GM18861 (cell line): Measurements from ENCODE around the gene IRX3.
"Not testable (repeated sequence)": the region's sequence is repeated elsewhere in the genome, so short reads cannot be mapped to it uniquely, and the experiment has no call there.

ENCODE experiments used
- ATAC-seq: cut with Tn5 transposase; IDR thresholded peaks from one replicate; pipeline ENCODE4 v1.9.1; 2021; ENCODE audit not compliant: unreplicated experiment

The IRX3 gene

DNA sequence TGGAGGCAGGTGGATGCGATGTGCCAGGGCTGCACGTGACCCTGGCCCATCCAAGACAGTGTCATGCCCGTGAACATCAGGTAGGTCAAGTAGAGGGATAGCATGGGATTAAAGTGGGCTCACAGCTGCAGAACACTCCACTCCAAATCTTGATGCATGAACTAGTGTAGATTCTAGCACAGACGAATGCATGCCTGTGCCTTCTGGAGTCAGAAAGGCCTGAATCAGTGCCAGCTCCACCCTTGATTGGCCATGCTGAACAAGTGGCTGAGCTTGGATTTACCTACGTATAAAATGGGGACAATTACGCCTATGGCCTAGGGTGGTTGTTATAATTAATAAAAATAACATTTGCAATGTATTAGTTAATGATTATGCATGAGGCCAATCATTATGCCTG is 10.6 kb downstream of the IRX3 start:
- no peak for ATAC-seq

DNA sequence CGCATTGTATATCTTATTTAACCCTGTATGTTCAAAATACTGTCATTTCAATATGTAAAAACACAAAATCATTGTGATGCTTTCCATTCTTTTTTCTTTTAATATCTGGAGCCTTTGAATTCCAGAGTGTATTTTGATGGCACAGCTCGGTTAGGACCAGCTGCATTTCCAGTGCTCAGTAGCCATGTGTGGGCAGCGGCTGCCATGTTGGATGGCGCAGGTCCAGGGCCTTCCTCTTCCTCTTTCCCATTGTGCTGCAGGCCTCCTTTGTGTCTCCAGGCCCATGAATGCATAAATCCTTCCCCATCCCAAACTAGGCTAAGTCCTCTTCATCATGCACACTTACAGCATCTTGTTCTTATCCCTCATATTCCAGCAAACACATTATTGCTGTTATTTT is 13.0 kb downstream of the IRX3 start:
- no peak for ATAC-seq

DNA sequence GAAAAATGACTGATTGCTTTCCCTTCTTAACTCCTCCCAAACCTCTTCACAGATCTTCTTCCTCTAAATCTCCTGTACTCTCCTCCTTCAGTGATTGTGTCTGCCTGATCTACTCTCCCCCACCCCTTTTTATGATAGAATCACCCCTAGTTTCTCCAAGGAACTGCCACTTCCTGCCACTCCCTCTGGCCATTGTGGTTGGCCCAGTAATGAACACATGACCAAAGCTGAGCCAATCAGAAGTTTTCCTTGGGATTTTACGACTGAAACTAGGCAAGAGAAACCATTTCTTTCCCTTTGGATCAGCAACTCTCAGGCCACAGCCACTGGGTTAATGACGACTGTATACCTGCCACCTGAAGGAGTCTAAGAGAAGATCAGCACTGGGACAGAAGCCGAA is 15.9 kb downstream of the IRX3 start:
- ATAC-seq: no peak

DNA sequence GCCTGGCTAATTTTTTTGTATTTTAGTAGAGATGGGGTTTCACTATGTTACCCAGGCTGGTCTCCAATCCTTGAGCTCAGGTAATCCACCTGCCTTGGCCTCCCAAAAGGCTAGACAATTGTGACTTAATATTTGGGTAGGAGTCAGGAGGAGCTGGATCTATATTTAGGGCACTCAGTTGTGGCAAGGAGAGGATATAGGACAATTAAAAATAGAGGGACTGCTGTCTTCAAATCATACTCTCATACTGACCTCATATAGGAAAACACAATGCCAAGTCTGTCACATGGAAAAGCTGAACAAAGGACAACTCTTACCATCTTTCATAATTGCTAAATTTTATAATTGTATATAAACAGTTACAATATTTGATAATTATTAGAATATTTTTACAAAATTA is 17.1 kb downstream of the IRX3 start:
- ATAC-seq: no peak

DNA sequence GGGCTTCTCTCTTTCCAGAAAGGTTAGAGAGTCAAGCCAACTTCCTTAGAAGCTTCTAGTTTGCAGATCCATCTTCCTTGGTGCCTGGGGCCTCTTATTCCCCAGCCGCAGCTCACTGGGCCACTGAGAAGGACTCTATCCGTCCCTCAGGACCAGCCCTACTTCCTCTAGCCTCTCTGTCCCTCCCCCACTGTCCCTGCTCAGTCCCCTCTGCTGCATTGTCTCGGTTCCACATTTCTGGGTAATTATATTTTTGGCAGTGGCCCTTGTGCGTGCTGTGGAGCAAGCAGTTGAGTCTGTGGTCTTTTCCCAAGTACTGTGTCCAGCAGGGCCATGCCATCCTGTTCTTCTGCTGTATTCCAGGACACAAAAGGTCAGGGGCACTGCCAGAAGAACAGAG is 17.8 kb downstream of the IRX3 start:
- ATAC-seq: no peak

DNA sequence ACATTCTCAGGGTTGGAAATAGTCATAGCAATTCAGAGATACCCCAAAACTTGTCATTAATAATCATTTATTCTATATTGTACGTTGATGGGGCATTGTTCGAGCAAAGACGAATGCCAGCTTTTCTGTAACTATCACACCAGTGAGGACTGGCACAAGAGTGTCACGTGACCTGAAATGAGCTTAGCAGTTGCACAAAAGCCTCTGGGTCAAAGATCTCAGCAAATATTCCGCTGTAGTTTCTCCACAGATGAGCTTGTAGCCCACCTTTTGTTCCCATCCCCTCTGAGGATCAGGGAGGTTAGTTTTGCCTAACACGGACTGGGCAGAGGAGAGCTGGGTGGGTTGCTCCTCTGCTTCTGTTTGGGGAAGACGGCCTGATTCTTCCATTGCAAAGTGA is 18.2 kb downstream of the IRX3 start:
- ATAC-seq: no peak

DNA sequence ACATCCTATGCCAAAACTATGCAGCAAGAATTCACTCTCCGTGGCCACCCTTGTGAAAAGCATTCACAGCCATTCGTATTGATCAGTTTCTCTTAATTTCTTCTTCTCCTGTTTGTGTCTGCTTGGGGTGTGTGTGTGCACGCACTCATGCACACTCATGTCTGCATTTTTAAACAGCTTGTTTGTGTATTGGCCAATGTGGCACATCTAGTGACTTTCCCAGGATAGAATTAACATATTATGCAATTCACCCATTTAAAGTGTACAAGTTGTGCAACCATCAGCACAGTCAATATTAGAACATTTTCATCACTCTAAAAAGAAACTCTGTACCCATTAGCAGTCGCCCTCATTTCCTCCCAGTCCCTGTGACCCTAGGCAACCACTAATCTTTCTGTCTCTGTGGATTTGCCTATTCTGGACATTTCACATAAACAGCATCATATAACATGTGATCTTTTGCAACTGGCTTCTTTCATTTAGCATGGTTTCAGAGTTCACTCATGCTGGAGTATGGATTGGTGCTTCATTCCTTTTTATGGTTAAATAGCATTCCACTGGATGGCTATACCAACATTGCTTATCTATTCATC is 20.1 kb downstream of the IRX3 start:
- ATAC-seq: no peak

DNA sequence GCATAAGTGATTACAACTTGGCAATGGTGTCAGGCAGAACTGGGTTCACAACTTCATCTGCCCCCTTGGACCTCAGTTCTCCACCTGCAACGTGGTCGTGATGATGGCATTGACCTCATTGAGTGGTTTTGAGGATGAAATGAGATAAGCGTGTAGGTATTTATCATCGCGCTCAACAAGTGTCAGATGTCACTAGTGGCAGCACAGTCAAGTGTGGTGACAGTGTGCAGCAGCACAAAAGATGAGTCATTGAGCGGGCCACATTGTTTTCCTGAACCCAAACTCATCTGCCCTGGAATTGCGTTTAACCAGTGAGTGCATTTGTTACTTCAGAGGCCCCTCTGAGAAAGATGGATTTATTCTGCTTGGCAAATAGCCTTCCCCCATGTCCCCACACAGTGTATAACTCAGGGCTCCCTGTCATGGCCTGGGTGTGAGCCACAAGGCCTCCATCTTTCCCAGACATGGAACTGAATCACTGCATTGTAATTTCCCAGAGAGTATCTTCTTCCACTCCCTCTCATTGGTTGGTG is 20.9 kb downstream of the IRX3 start:
- no peak for ATAC-seq

DNA sequence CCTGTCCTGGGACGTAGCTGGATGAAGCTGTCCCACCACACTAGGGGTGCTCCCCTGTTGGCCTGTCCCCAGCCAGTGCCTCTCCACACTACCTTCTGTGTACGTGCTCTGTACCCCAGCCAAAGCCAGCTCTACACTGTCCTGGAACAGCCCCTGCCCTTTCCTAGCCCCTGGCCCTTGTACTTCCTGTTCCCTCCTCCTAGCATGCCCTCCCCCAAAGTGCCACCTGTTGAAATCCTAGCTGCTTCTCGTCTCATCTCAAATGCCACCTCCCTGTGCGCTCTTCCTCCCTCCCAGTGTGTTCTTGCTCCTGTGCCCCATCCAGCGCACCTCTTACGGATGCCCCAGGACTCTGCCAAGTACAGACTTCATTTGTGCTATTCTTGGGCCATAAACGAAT is 33.5 kb downstream of the IRX3 start:
- no peak for ATAC-seq

DNA sequence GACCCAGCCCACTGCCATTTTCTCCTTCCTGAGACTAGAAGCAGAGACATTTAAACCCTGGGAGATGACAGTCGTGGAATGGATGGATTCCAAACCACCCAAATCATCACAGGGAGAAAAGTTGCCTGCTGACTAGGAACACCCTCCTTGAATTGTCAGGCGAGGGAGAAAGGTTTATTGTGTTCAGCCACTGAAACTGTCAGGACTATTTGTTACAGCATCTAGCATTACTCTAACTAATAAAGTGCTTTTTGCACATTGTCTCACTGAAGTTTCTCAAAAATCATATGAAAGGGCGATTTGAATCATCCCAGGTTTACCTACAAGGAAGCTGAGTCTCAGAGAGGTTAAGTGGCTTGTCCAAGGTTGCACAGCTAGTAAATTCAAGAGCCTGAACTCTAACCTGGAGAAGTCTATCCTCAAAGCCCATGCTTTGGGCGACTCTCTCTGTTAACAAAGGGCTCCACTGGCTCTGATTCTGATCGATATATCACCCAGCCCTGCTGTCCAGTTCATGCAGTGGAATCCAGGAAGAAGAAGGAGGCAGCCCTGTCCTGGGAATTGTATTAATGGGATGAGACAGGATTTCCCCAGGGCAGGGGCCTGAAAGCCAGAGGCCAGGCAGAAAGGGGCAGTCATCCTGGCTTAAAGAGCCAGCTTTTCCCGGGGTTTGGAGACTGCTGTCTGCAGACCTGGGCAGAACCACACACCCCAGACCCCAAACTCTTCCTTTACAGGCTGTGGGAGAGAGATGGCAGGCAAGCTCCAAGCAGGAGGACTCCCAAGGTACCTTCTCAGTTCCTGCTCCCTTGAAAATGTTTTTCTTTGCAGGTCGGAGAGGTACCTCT is 37.5 kb downstream of the IRX3 start:
- no peak for ATAC-seq

DNA sequence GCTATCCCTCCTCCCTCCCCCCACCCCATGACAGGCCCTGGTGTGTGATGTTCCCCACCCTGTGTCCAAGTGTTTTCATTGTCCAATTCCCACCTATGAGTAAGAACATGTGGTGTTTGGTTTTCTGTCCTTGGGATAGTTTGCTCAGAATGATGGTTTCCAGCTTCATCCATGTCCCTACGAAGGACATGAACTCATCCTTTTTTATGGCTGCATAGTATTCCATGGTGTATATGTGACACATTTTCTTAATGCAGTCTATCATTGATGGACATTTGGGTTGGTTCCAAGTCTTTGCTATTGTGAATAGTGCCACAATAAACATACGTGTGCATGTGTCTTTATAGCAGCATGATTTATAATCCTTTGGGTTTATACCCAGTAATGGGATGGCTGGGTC is 38.9 kb downstream of the IRX3 start:
- not testable (repeated sequence) for ATAC-seq

DNA sequence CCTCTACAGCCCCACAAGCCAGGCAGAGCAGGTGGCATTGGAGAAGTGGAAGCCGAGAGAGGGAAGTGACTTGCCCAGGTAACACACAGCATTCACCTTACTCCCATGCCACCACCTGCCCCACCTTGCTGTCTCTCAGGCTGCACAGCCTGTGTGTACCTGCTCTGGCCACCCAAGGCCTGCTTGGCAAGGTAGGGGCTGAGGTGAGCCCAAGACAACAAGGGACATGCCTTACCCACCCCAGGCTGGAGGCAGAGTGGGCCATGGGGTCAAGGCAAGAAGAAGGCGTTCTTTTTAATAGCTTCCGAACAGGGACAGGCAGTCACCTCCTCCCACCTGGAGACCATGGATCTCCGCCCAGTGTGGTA is 40.1 kb downstream of the IRX3 start:
- no peak for ATAC-seq

DNA sequence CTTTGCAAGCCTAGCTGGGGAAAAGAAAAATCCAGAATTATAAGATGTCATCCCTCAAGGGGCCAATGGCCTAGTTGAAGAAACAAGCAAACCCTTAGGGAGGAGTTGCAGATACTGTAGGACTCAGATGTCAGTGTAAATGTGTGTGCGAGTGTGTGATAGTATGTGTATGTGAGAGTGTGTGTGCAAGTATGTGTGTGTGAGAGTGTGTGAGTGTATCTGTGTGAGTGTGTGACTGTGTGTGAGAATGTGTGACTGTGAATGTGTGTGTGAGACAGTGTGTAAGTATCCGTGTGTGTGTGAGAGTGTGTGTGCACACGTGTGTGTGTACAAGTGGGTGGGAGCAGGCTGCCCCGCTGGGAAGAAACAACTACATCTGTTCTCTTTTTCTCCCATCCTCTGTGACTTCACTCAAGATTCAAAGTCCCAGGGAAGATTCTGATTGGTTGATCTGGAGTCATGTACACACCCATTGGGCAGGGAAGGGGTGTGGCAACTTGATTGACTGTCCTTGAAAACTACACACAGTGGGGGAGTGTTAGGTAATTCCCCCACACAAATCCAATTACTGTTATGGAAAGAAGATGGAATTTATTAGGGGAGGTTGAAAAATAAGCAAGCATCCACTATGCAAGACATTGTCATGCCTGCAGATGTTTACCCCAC is 40.7 kb downstream of the IRX3 start:
- ATAC-seq: no peak

DNA sequence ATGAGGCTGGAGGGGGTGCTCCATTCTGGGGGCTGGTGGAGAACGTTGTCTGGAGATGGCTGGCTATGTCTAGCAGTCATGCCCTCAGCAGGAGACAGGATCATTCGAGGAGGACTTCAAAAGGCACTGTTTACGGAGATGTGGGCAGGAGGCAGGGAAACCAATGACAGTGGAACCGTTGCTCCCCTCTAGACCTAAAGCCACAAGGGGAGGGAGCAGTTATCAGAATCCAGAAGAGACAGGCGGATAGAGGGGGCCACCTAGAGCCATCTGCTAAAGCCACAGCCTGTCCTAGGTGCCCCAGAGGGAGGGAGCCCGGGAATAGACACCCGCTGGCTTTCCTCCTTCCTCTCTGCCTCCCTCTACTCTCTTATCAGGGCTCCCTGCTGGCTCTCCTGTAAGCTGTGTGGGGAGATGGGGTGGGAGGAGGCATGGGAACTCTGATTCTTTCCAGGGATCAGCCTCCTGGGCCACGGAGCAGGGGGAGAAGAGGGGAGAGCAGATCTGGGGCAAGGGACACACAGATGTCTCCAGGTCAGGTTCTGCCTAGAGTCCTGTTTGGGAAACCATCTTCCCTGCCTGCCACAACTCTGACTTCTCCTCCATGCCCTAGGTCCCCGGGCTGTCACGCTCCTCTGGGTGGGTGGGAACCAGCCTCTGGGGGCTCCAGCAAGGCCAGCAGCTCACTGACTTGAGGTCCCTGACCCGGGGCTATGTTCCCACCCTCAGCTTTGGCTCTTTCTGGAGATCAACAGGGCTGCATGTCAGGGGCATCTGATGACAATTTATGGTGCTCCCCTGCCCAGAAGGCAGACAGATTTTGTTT is 42.3 kb downstream of the IRX3 start:
- ATAC-seq: no peak

DNA sequence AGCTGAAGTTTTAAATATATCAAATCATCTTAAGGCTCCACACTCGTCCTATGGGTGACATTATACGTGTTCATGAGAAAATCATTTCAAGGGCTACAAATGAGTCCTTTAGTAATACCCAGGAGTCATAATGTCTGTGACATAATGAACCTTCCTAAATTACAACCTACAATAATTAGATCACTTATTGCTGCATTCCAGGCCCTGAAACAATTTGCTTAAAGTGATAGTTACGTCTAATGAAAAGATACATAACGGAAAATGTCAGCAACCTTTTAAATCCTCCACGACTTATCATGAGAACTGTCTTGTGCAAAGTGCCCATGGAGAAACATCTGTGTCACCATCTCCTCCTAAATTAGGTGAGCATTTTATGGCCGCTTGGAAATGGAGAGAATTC is 43.4 kb downstream of the IRX3 start:
- no peak for ATAC-seq

DNA sequence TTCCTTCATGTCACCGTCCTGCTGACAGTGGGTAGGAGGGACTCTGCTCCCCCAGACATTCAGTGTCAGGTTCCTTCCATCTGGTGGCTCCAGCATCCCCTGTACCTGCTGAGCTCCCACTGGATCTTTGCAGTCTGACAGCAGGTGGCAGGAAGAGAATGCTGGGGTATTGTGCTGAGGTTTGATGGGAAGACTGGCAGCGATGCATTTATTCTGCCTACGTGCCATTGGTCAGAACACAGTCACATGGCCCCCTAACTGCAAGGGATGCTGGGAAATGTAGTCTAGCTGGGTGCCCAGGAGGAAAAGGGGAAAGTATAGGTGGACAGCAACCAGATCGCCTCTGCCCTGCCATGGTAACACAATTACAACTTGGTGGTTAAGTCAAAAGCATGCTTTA is 44.4 kb downstream of the IRX3 start:
- no peak for ATAC-seq

DNA sequence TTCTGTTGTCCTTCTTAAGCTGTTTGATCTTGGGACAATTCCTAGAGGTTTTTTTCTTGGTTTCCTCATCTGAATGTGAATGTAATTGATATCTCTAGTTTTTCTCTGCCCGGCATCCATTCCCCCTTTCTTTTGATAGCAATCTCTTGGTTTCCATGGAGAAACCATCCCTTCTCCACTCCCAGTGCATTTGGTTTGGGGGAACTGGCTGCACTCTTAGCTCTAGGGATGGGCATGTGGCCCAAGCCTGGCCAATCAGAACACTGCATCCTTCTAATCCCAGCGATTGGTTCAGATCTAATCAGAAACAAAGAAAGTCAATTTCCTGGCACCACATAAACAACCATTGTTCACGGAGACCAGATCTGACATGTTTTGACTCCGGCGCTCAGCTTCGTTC is 45.1 kb downstream of the IRX3 start:
- no peak for ATAC-seq

DNA sequence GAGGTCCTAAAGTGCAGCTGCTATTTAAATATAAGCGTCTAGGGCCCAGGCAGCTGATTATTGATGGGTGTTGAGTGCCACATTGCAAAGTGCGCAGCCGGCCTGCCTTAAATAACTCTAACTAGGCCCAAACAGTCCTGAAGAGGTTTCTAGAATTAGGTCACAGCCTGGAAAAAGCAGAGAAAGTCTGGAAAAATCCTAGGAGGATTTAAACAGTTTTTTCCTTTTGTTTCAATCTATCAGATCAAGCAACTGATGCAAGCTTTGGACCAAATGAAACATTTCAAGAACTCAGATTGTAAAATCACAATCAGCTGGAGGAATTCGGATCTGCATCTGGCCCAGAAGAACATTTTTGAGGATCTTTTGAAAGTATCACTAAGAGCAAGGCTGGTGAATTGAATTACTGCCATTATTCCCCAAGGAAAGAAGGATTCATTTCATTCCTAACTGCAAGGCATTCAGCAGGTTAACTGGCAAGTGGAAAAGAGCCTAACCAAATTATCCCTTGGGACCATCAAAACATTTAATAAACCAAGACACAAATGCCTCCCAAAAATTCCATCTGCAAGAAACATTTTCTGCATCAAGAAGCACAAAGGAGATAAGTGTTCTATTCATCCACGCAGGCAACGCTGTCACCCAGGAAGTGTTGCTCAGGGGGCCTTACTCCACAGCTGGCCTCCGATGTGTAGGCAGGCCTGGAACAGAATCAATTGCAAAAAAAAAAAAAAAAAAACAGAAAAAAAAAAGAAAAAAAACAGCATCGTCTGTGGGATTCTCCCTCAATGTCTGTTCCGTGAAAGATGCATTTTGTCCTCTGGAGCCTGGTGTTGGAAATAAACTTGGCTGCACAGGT is 46.1 kb downstream of the IRX3 start:
- no peak for ATAC-seq

DNA sequence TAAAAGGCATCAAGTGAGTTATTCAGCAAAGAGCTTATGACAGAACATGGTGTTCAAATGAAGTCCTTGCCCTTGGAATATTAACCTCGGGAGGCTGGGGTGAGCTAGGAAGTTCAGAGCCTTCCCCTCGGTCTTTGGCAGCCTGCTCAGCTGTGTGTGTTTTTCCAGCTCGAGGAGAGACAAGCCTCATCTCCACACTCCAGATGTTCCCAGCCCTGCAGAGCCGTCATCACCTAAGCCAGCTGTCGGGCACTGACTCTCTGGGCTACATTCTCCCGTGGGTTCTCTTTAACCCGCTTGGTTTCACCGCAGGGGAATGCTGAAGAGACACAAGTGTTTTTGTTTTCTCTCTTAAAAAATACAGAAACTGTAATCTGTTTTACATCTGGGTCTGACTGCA is 47.1 kb downstream of the IRX3 start:
- no peak for ATAC-seq

DNA sequence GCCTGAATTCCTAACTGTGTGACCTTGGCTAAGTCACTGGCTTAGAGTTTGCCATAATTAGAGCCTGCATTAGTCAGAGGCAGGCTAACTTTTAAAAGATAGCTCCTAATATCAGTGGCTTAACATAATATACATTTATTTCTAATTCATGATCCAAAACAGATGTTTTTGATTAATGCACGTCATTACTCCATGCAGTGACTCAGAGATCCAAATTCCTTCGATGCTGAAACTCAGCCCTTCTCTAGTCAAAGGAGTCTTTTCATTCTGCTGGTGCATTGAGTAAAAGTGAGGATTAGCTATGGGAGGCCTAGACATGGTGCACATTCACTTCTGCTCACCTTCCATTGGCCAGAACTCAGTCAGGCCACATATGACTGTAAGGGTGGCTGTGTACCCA is 49.8 kb downstream of the IRX3 start:
- no peak for ATAC-seq
